ENCODE data around the gene CCL5.

Gene CCL5

GRCh38 chr17:35865412-35866340 lies 14.5 kb downstream of the CCL5 start:
- DNase-seq = peak; percentile 78

- DNase-seq = no peak
Measured at GRCh38 chr17:35864853-35865252, 15.3 kb downstream of the CCL5 start.

GRCh38 chr17:35856603-35857002 lies 23.6 kb downstream of the CCL5 start:
- DNase-seq = no peak

- no peak for DNase-seq
Measured at GRCh38 chr17:35855965-35856364, 24.2 kb downstream of the CCL5 start.

GRCh38 chr17:35849469-35850348 lies 30.5 kb downstream of the CCL5 start:
- DNase-seq = peak; percentile 42

- DNase-seq = no peak
Measured at GRCh38 chr17:35847633-35848373, 32.4 kb downstream of the CCL5 start.

GRCh38 chr17:35847006-35847405 lies 33.2 kb downstream of the CCL5 start:
- DNase-seq = no peak

- no peak for DNase-seq
Measured at GRCh38 chr17:35846055-35846809, 33.9 kb downstream of the CCL5 start.

GRCh38 chr17:35844547-35844946 lies 35.6 kb downstream of the CCL5 start:
- DNase-seq = no peak

- no peak for DNase-seq
Measured at GRCh38 chr17:35843698-35844097, 36.5 kb downstream of the CCL5 start.

- no peak for DNase-seq
Measured at GRCh38 chr17:35842239-35842638, 37.9 kb downstream of the CCL5 start.

GRCh38 chr17:35841505-35841904 lies 38.7 kb downstream of the CCL5 start:
- no peak for DNase-seq

GRCh38 chr17:35841101-35841500 lies 39.1 kb downstream of the CCL5 start:
- no peak for DNase-seq

GRCh38 chr17:35825206-35825605 lies 55.0 kb downstream of the CCL5 start:
- DNase-seq = no peak

Measured in DMS79 treated with DMSO at 0.1 percent for 48 hours (cell line).